GM20431 (cell line): Measurements from ENCODE around the gene TRIM44.

ENCODE experiments used
- in situ Hi-C: fragments of 300-500 bp; cut with MseI, MboI; formaldehyde crosslinking; loops from one replicate; pipeline ENCODE4 v1.15.0; 2020; ENCODE audit warnings: low sequenced_read_pairs; ENCODE audit not compliant: unreplicated experiment

The TRIM44 gene

GRCh38 chr11:35866601-35867000 is 204.0 kb downstream of the TRIM44 start:
- in situ Hi-C loops = no loop called here
